Subcutaneous adipose tissue (tissue), 4 donors: ENCODE measurements around the gene DEF6. TPM values are rescaled to one million over a fixed set of nuclear protein-coding genes. Genes with fewer than 3 reads are reported as not detected.

Experiments used
- total RNA-seq, 4 donors: library from RNA; depleted of rRNA; stranded (reverse); fragments of >200 nt; gene quantifications; one replicate each; pipeline ENCODE4 v1.1.0, GENCODE V29; 2016
- TF ChIP-seq, protein P1 (sequence below): fragments of 450-650 bp; IDR thresholded peaks from one replicate; pipeline ENCODE4 v1.5.1; 2016; ENCODE audit warnings: low read depth, mild to moderate bottlenecking, control low read depth, antibody characterized with exemption, moderate library complexity

DEF6 gene
- total RNA-seq, 4 donors from 2014 or later = 1.9 to 13.6 (median 5.0) TPM

DNA sequence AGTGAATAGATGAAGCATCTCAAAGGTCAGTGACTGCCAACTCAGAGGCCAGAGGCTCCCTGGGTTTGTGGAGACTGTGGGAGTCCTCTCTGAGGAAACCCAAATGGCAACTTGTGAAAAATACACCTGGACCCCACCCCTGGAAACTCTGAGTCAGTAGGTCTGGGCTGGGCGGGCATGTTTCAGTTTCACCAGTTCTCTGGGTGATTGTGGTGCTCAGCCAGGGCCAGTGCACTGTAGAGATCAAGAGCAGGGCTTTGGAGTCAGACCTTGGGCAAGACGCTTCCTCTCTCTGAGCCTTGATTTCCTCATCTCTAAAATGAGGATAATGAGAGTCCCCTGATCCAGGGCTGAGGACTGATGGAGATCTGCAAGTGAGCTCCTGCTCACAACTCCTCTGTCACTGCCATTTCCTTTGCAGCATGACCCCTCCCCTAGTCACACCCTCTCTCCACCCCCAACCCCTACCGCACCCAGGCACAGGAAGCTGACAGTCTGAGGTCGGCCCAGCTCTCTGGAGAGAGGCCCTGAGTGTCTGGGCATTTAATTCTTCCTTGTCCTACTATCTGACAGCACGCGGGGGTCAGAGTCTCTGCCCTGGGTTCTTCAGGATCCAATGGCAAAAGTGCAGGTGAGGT, 5.1 kb downstream of the DEF6 start:
- TF ChIP-seq, protein P1, sequence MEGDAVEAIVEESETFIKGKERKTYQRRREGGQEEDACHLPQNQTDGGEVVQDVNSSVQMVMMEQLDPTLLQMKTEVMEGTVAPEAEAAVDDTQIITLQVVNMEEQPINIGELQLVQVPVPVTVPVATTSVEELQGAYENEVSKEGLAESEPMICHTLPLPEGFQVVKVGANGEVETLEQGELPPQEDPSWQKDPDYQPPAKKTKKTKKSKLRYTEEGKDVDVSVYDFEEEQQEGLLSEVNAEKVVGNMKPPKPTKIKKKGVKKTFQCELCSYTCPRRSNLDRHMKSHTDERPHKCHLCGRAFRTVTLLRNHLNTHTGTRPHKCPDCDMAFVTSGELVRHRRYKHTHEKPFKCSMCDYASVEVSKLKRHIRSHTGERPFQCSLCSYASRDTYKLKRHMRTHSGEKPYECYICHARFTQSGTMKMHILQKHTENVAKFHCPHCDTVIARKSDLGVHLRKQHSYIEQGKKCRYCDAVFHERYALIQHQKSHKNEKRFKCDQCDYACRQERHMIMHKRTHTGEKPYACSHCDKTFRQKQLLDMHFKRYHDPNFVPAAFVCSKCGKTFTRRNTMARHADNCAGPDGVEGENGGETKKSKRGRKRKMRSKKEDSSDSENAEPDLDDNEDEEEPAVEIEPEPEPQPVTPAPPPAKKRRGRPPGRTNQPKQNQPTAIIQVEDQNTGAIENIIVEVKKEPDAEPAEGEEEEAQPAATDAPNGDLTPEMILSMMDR = no peak

DNA sequence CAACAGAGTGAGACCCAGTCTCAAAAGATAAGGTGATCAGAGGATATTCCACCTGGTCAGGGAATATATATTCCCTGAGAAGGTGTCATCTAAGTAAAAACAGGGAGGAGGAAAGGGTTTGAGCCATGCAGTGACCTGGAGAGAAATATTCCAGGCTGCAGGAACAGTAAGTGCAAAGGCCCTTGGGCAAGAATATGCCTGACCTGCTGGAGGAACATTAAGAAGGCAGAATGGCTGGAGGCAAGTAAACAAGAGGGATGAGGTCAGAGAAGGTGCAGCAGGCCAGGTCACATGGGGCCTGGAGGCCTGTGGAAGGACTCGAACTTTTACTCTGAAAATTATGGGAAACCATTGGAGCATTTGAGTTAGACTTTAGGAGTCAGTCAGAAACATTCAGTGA, 6.7 kb downstream of the DEF6 start:
- TF ChIP-seq, protein P1 = no peak

DNA sequence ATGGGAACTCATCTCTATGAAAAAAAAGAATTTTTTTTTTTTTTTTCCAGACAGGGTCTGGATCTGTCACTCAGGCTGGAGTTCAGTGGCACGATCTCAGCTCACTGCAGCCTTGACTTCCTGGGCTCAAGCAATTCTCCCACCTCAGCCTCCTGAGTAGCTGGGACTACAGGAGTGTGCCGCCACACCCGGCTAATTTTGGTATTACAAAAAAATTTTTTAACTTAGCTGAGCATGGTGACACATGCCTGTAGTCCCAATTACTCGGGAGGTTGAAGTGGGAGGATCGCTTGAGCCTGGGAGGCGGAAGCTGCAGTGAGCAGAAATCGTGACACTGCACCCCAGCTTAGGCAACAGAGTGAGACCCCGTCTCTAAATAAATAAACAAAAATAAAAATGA, 7.5 kb downstream of the DEF6 start:
- TF ChIP-seq, protein P1 = no peak

DNA sequence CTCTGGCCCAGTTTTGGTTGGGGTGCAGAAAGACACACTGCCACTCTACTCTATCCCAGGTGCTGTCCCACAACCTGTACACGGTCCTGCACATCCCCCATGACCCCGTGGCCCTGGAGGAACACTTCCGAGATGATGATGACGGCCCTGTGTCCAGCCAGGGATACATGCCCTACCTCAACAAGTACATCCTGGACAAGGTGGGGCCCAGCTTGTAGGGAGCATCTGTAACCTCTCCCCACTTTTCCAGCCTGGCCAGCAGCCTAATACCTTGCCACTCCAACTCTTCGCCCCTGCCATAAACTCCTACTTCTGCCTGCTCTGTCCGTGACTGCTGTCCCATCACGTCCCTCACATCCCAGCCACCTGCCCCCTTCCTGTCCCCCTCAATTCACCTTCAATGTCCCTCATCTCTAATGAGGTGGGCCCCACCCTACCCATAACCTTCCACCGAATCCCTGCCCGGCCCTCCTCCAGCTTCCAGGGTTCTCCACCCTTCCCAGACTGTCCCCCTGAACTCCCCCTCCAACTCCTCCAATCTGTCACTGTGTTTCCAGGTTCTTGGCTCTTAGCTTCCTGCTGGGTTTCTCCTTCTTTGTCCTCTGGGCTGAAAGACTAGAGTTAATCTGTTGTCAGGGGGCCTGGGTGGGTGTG, 12.1 kb downstream of the DEF6 start:
- TF ChIP-seq, protein P1 = no peak

DNA sequence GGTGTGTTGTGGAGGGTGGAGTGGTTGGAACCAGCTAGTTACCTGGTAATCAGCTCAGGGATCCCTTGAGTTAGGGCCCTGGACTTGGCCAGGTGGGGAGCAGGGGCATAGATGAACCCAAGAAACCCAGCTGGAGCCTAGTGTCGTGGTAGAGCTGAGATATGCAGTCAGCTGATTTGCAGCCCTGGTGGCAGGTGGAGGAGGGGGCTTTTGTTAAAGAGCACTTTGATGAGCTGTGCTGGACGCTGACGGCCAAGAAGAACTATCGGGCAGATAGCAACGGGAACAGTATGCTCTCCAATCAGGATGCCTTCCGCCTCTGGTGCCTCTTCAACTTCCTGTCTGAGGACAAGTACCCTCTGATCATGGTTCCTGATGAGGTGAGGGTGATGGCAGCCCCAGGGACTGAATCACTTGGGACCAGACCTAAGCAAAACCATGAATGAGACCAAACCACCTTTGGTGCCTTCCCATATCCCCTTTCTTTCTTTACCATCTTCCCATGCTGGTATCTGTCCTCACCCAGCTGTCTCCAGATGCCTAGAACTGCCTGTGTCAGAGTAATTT, 12.7 kb downstream of the DEF6 start:
- TF ChIP-seq, protein P1 = no peak

DNA sequence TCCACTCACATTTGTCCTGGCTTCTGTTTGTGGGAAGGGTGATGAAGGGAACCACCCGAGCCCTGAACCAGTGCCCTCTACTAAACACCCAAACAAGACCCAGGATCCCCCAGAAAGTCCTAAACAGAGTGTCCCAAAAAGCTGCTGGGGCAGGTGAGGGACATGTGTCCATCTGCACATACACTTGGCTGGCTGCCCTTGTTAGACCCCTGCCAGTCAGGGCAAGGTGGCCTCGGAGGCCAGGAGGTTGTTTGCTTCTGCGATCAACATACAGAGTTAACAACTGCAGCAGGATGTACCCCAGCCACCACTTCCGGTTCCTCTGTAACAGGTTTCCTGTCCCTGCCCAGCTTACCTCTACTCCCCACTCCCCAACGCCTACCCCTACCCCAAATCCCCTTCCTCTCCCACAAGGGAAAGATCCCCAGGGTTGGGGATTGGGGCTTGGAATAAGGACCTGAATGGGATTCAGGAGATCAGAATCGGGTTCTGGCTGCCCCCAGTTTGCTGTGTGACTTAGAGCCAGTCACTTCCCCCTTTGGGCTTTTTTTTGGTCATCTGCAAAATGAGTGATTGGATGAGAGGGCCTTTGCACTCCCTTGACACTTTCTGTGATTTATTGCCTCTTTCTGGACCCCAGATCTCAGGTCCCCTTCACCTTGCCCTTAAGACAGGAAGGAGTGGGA, 13.9 kb downstream of the DEF6 start:
- TF ChIP-seq, protein P1 = no peak
